Ascending aorta (tissue), 2 donors: Measurements from ENCODE around the gene AKT3. TPM values are rescaled to one million over a fixed set of nuclear protein-coding genes. Genes with fewer than 3 reads are reported as not detected.

Experiments used
- DNase-seq, 2 donors: peaks; one replicate each; pipeline ENCODE4 v3.0.0-alpha.2; 2019; ENCODE audit warnings: low spot score in 2 of 2
- H3K27ac ChIP-seq, 2 donors: fragments of 200-600 bp; sonication (generic); one replicate each; pipeline ENCODE4 v1.5.1; 2016 to 2017; ENCODE audit warnings: mild to moderate bottlenecking in 1 of 2
- H3K27me3 ChIP-seq: fragments of 200-600 bp; sonication (generic); one replicate; pipeline ENCODE4 v1.5.1; 2017
- H3K36me3 ChIP-seq, 2 donors: fragments of 200-600 bp; sonication (generic); one replicate each; pipeline ENCODE4 v1.5.1; 2016
- H3K4me1 ChIP-seq, 2 donors: fragments of 200-600 bp; sonication (generic); one replicate each; pipeline ENCODE4 v1.5.1; 2016 to 2017; ENCODE audit warnings: mild to moderate bottlenecking in 1 of 2
- H3K4me3 ChIP-seq, 2 donors: fragments of 200-600 bp; sonication (generic); one replicate each; pipeline ENCODE4 v1.5.1; 2016 to 2017; ENCODE audit warnings: mild to moderate bottlenecking in 1 of 2
- H3K9me3 ChIP-seq, 2 donors: fragments of 200-600 bp; sonication (generic); one replicate each; pipeline ENCODE4 v1.5.1; 2016
- CTCF ChIP-seq, 3 experiments: fragments of 200-600 bp in 2 of 3; fragments of 450-650 bp in 1 of 3; sonication (generic) in 2 of 3; IDR thresholded peaks; one replicate each; pipeline ENCODE4 v1.5.1; 2016 to 2019; ENCODE audit warnings: antibody characterized with exemption in 3 of 3, mild to moderate bottlenecking in 1 of 3, moderate library complexity in 1 of 3
- intact Hi-C: fragments of 100-400 bp; cut with DNase I; formaldehyde crosslinking; loops from one replicate; pipeline ENCODE4 v1.15.1; 2023
- total RNA-seq: library from RNA; depleted of rRNA; stranded (reverse); fragments of >200 nt; gene quantifications from one replicate; pipeline ENCODE4 v1.1.0, GENCODE V29; 2016

The AKT3 gene
- total RNA-seq, 1 donor from 2014 or later, result 38.0 TPM

GRCh38 chr1:243851257-243851756 is 1.3 kb upstream of the AKT3 start:
- Histone ChIP-seq H3K9me3 (no peaks in the 10 kb centered on the region), H3K36me3 (no peaks in the 10 kb centered on the region), H3K4me1 (peaks cover 0 to 8% of the 10 kb centered on the region in 2 donors), H3K27ac (peak overlapping the region; percentile 96 to 97), H3K4me3 (peak overlapping the region; percentile 89 to 99), H3K27me3 (no peaks in the 10 kb centered on the region)
- TF ChIP-seq CTCF (IDR thresholded peaks at IDR 0.05), result no peak
- intact Hi-C loops, result loop anchor here (5.0 kb wide), 3 partner anchors 109 to 601 kb away; partner anchors contain the start of genes ADSS2, CEP170 and SDCCAG8
- DNase-seq, result no peak

- no peaks in the 10 kb centered on the region for H3K36me3 ChIP-seq
- H3K4me3 ChIP-seq, result peak overlapping the region; percentile 89 to 99
These were observed 611 bp upstream of the AKT3 start for GRCh38 chr1:243850452-243851256.

GRCh38 chr1:243849421-243850201 is 432 bp downstream of the AKT3 start:
- TF ChIP-seq CTCF (IDR thresholded peaks at IDR 0.05), result no peak
- peak overlapping the region; percentile 96 to 97 for H3K27ac ChIP-seq
- H3K36me3 ChIP-seq, result no peaks in the 10 kb centered on the region
- H3K4me3 ChIP-seq, result peak overlapping the region; percentile 89 to 99
- no peaks in the 10 kb centered on the region for H3K27me3 ChIP-seq
- DNase-seq, result peak in 1 of 2 donors; percentile 72
- intact Hi-C loops, result loop anchor here (1.0 to 5.0 kb wide), 6 partner anchors 69 to 603 kb away; partner anchors contain the start of genes ADSS2, CEP170 and SDCCAG8
- H3K9me3 ChIP-seq, result no peaks in the 10 kb centered on the region
- peaks cover 0 to 8% of the 10 kb centered on the region in 2 donors for H3K4me1 ChIP-seq

More at GRCh38 chr1:243850452-243851256, 611 bp upstream of the AKT3 start:
- Histone ChIP-seq H3K4me1 (peaks cover 0 to 8% of the 10 kb centered on the region in 2 donors), H3K9me3 (no peaks in the 10 kb centered on the region), H3K27me3 (no peaks in the 10 kb centered on the region), H3K27ac (peak overlapping the region; percentile 96 to 97)
- peak; percentile 32 to 86 for DNase-seq
- no peak for TF ChIP-seq CTCF (IDR thresholded peaks at IDR 0.05)
- intact Hi-C loops, result loop anchor here (1.0 to 5.0 kb wide), 5 partner anchors 68 to 602 kb away; partner anchors contain the start of genes ADSS2, CEP170 and SDCCAG8

- H3K4me3 ChIP-seq, result peak overlapping the region; percentile 89 to 99
- intact Hi-C loops, result loop anchor here (5.0 kb wide), 1 partner anchor 423 kb away; no protein-coding TSS in a partner anchor
- TF ChIP-seq CTCF (IDR thresholded peaks at IDR 0.05), result no peak
- H3K9me3 ChIP-seq, result no peaks in the 10 kb centered on the region
- peak in 1 of 2 donors; percentile 81 for DNase-seq
- no peaks in the 10 kb centered on the region for H3K27me3 ChIP-seq
- H3K36me3 ChIP-seq, result no peaks in the 10 kb centered on the region
- H3K4me1 ChIP-seq, result peaks cover 0 to 8% of the 10 kb centered on the region in 2 donors
- peak overlapping the region; percentile 96 to 97 for H3K27ac ChIP-seq
These were observed 1.1 kb downstream of the AKT3 start for GRCh38 chr1:243848858-243849420.
